DND-41 (cell line): Measurements from ENCODE around the gene FHOD3.

Source experiments
- ATAC-seq: fragments of 200-7000 bp; cut with Tn5 transposase; 3 replicates; pipeline ENCODE4 v1.9.1; 2021; ENCODE audit warnings: low read depth; ENCODE audit not compliant: insufficient read depth
- DNase-seq: peaks from one replicate; pipeline ENCODE4 v3.0.0-alpha.2; 2020
- H2AFZ ChIP-seq: 2 replicates; pipeline ENCODE4 v1.6.0; 2012; ENCODE audit warnings: low read depth, low read length
- H3K27ac ChIP-seq: 2 replicates; pipeline ENCODE4 v1.5.1; 2012; ENCODE audit warnings: low read length, inconsistent platforms
- H3K27me3 ChIP-seq: fragments of 200-600 bp; sonication (generic); 2 replicates; pipeline ENCODE4 v1.6.0; 2012; ENCODE audit warnings: low read length, mild to moderate bottlenecking, inconsistent platforms; ENCODE audit not compliant: insufficient read depth, poor library complexity
- H3K36me3 ChIP-seq: 2 replicates; pipeline ENCODE4 v1.5.1; 2012; ENCODE audit warnings: low read length, inconsistent platforms; ENCODE audit not compliant: insufficient read depth
- H3K4me1 ChIP-seq: 2 replicates; pipeline ENCODE4 v1.5.1; 2012; ENCODE audit warnings: mild to moderate bottlenecking, low read length; ENCODE audit not compliant: insufficient read depth
- H3K4me2 ChIP-seq: 2 replicates; pipeline ENCODE4 v1.6.0; 2012; ENCODE audit warnings: mild to moderate bottlenecking, moderate library complexity, low read length, inconsistent platforms; ENCODE audit not compliant: insufficient read depth
- H3K4me3 ChIP-seq, 2 experiments: fragments of 200-600 bp in 1 of 2; shearing (Covaris generic) in 1 of 2; 2 replicates each; pipeline ENCODE4 v1.5.1; 2012 to 2016; ENCODE audit warnings: inconsistent platforms in 2 of 2, low read length in 2 of 2, mild to moderate bottlenecking in 2 of 2, low read depth in 1 of 2, moderate library complexity in 1 of 2
- H3K79me2 ChIP-seq: 2 replicates; pipeline ENCODE4 v1.6.0; 2012; ENCODE audit warnings: low read length, inconsistent platforms; ENCODE audit not compliant: insufficient read depth
- H3K9ac ChIP-seq: 2 replicates; pipeline ENCODE4 v1.6.0; 2012; ENCODE audit warnings: low read depth, mild to moderate bottlenecking, inconsistent platforms, low read length, moderate library complexity
- H3K9me3 ChIP-seq: 2 replicates; pipeline ENCODE4 v1.5.1; 2012; ENCODE audit warnings: low read length, moderate library complexity, mild to moderate bottlenecking, inconsistent platforms; ENCODE audit not compliant: insufficient read depth, severe bottlenecking
- H4K20me1 ChIP-seq: 2 replicates; pipeline ENCODE4 v1.6.0; 2012; ENCODE audit warnings: low read length; ENCODE audit not compliant: insufficient read depth
- EZH2 ChIP-seq: IDR thresholded peaks from 3 replicates; pipeline ENCODE4 v1.6.1; 2012; ENCODE audit warnings: borderline replicate concordance, low read depth, mild to moderate bottlenecking, moderate library complexity, low read length, inconsistent platforms; ENCODE audit not compliant: severe bottlenecking
- TF ChIP-seq, protein P1 (sequence below): IDR thresholded peaks from 2 replicates; pipeline ENCODE4 v1.5.1; 2012; ENCODE audit warnings: borderline replicate concordance, low read length, moderate library complexity, mild to moderate bottlenecking; ENCODE audit not compliant: poor library complexity, severe bottlenecking; ENCODE audit errors: extremely low read depth

FHOD3 gene

DNA sequence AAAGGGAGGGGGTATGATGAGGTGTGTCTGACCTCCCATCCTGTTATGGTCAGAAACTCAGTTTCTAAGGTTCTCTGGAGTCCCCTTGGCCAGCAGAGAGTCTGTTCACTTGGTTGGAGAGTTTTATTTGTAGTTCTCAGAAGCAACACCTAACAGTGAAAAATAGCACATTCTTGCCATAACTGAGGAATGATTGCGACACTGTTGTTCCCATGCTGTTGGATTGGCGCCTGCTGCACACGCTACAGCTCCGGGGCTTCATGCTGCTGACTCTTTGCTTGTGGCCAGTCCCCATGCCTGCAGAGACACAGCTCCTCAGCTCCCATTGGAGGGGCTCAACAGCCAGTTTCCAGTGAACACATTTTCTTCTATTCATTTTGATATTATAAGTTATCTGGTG is 489.2 kb downstream of the FHOD3 start:
- Histone ChIP-seq H2AFZ (no peak overlapping the region), H3K79me2 (no peaks in the 10 kb centered on the region), H3K4me1 (no peaks in the 10 kb centered on the region), H3K4me3 (no peak overlapping the region), H3K9ac (no peak overlapping the region), H3K27me3 (no peaks in the 10 kb centered on the region), H3K36me3 (peaks cover 60% of the 10 kb centered on the region), H4K20me1 (no peaks in the 10 kb centered on the region), H3K9me3 (no peaks in the 10 kb centered on the region), H3K27ac (no peak overlapping the region), H3K4me2 (no peak overlapping the region)
- DNase-seq, result no peak
- ATAC-seq, result no peak
- TF ChIP-seq EZH2, result no peak
- TF ChIP-seq, protein P1, sequence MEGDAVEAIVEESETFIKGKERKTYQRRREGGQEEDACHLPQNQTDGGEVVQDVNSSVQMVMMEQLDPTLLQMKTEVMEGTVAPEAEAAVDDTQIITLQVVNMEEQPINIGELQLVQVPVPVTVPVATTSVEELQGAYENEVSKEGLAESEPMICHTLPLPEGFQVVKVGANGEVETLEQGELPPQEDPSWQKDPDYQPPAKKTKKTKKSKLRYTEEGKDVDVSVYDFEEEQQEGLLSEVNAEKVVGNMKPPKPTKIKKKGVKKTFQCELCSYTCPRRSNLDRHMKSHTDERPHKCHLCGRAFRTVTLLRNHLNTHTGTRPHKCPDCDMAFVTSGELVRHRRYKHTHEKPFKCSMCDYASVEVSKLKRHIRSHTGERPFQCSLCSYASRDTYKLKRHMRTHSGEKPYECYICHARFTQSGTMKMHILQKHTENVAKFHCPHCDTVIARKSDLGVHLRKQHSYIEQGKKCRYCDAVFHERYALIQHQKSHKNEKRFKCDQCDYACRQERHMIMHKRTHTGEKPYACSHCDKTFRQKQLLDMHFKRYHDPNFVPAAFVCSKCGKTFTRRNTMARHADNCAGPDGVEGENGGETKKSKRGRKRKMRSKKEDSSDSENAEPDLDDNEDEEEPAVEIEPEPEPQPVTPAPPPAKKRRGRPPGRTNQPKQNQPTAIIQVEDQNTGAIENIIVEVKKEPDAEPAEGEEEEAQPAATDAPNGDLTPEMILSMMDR, result no peak

DNA sequence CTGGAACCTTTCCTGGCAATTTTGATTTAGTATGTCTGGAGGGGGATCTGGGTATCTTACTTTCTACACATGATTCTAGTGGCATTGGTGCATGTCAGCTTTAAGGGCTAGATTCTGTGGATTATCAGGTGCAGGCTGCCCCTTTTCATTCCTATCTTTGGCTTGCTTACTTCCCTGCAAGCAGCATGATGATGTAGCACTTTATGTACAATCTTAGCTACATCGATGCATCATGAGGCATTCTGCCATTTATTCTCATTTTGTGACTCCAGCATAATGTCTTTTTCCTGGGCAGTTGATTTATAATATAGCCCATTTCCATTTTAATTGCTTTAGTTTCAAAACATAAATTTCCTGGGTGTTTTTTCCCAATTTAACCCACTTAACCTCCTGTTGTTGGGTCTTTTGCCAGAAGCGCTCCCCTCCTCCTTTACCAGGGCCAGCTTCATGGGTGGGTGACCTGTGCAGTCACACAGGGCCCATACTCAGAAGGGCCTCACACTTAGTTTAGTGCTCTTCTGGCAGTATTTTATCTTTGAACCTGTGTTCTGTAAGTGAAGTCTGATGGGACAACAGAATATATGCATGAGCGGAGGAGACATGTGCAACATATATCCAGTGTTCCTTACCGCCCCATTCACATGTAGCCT is 495.2 kb downstream of the FHOD3 start:
- no peak for ATAC-seq
- Histone ChIP-seq H3K9me3 (no peaks in the 10 kb centered on the region), H3K9ac (no peak overlapping the region), H3K4me2 (no peak overlapping the region), H3K36me3 (peaks cover 88% of the 10 kb centered on the region), H3K79me2 (no peaks in the 10 kb centered on the region), H3K27me3 (no peaks in the 10 kb centered on the region), H3K4me1 (no peaks in the 10 kb centered on the region), H4K20me1 (no peaks in the 10 kb centered on the region), H3K4me3 (no peak overlapping the region), H3K27ac (no peak overlapping the region), H2AFZ (no peak overlapping the region)
- no peak for DNase-seq
- no peak for TF ChIP-seq EZH2

DNA sequence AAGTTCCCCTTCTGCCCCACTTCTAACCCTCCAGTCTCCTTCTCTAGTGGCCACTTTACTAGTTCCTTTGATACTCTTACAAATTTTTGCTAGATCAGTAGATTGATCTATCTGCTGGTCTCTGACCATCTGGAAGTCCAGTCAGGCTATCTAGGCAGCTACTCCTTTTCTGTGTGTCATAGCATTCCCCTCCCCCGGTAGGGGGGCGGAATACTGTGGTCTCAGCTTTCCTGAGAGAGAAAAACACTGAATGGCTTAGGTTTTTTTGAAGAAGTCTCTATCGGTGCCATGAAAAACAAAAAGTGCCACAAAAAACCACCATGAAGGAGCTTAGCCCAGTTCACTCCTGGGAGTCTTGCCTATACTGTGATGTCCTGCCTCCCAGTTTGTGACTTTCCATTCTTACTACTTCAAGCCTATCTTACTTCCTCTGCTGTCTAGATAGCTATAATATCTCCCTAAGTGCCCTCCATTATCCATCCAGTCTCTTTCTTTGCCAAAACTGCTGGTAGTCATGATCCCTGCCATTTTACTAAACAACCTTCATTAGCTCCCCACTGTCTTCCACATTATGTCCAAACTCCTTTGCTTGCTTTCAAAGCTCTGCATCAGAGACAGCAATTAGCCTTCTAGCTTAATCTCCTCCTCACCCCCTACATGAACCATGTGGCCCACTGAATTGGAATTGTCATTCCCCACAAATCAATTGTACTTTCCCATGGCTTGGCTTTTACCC is 501.4 kb downstream of the FHOD3 start:
- H4K20me1 ChIP-seq, result no peaks in the 10 kb centered on the region
- no peak overlapping the region for H3K9ac ChIP-seq
- H3K4me1 ChIP-seq, result no peaks in the 10 kb centered on the region
- no peak overlapping the region for H2AFZ ChIP-seq
- ATAC-seq (no peak), DNase-seq (no peak)
- no peak overlapping the region for H3K4me3 ChIP-seq
- H3K27ac ChIP-seq, result no peak overlapping the region
- TF ChIP-seq EZH2, result no peak
- TF ChIP-seq, protein P1, result no peak
- no peaks in the 10 kb centered on the region for H3K79me2 ChIP-seq
- no peaks in the 10 kb centered on the region for H3K27me3 ChIP-seq
- H3K4me2 ChIP-seq, result no peak overlapping the region
- H3K36me3 ChIP-seq, result peaks cover 97% of the 10 kb centered on the region
- H3K9me3 ChIP-seq, result no peaks in the 10 kb centered on the region

DNA sequence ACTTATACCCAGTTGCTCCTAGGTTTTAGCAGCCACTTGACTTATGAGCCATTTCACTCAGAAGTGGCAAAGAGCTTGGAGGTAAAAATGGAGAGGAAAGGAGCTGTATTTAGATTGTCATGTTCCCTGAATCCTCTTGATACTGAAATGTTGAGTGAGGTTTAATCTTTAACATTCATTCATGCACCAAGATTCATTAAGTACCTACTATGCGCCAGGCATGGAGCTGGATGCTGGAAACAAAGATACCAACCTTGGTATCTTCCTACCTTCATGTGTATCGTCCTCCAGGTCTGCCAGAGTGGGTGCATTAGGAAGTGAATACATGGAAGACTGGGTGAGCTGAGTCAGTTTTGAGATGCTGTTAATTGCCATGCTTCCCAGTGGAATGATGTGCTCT is 507.6 kb downstream of the FHOD3 start:
- H4K20me1 ChIP-seq, result peaks cover 9% of the 10 kb centered on the region; the same call in 1 of the 2 replicates
- no peak overlapping the region for H3K27ac ChIP-seq
- peaks cover 86% of the 10 kb centered on the region for H3K36me3 ChIP-seq
- H3K27me3 ChIP-seq, result no peaks in the 10 kb centered on the region
- H3K4me2 ChIP-seq, result no peak overlapping the region
- H3K9ac ChIP-seq, result no peak overlapping the region
- peaks cover 6% of the 10 kb centered on the region for H3K79me2 ChIP-seq
- no peaks in the 10 kb centered on the region for H3K4me1 ChIP-seq
- TF ChIP-seq EZH2, result no peak
- TF ChIP-seq, protein P1, result no peak
- ATAC-seq (no peak), DNase-seq (no peak)
- no peaks in the 10 kb centered on the region for H3K9me3 ChIP-seq
- no peak overlapping the region for H2AFZ ChIP-seq
- no peak overlapping the region for H3K4me3 ChIP-seq
